MV-4-11 (cell line): Measurements from ENCODE around the gene AXIN1.
"Not testable (repeated sequence)": the region's sequence is repeated elsewhere in the genome, so short reads cannot be mapped to it uniquely, and the experiment has no call there.

Experiments used
- DNase-seq: peaks from one replicate; lab custom pipeline; 2025; lab: John Stamatoyannopoulos, UW

Gene AXIN1

GRCh38 chr16:354291-354881, 1.9 kb upstream of the AXIN1 start:
- DNase-seq = no peak

- no peak for DNase-seq
Measured at GRCh38 chr16:353404-354290, 1.1 kb upstream of the AXIN1 start.

GRCh38 chr16:351804-352520, 561 bp downstream of the AXIN1 start:
- DNase-seq = no peak

- no peak for DNase-seq
Measured at GRCh38 chr16:350203-350602, 2.3 kb downstream of the AXIN1 start.

- peak; percentile 46 for DNase-seq
Measured at GRCh38 chr16:349211-349610, 3.3 kb downstream of the AXIN1 start.

- DNase-seq = not testable (repeated sequence)
Measured at GRCh38 chr16:348495-348894, 4.0 kb downstream of the AXIN1 start.

GRCh38 chr16:347203-347602, 5.3 kb downstream of the AXIN1 start:
- no peak for DNase-seq

GRCh38 chr16:346587-346986, 5.9 kb downstream of the AXIN1 start:
- DNase-seq = no peak

GRCh38 chr16:345772-346171, 6.8 kb downstream of the AXIN1 start:
- no peak for DNase-seq

GRCh38 chr16:342455-343213, 9.9 kb downstream of the AXIN1 start:
- peak; percentile 50 for DNase-seq

- DNase-seq = not testable (repeated sequence)
Measured at GRCh38 chr16:341974-342336, 10.6 kb downstream of the AXIN1 start.

GRCh38 chr16:341095-341973, 11.2 kb downstream of the AXIN1 start:
- DNase-seq = not testable (repeated sequence)

- DNase-seq = peak; percentile 57
Measured at GRCh38 chr16:340370-341091, 12.0 kb downstream of the AXIN1 start.

GRCh38 chr16:339680-340079, 12.8 kb downstream of the AXIN1 start:
- DNase-seq = peak; percentile 86

- DNase-seq = no peak
Measured at GRCh38 chr16:337975-338575, 14.4 kb downstream of the AXIN1 start.

- no peak for DNase-seq
Measured at GRCh38 chr16:337437-337836, 15.1 kb downstream of the AXIN1 start.

GRCh38 chr16:336269-336668, 16.3 kb downstream of the AXIN1 start:
- DNase-seq = peak; percentile 7

- DNase-seq = not testable (repeated sequence)
Measured at GRCh38 chr16:334861-335632, 17.5 kb downstream of the AXIN1 start.

- DNase-seq = not testable (repeated sequence)
Measured at GRCh38 chr16:334164-334832, 18.2 kb downstream of the AXIN1 start.
